Activated T-cell treated with anti-CD3 and anti-CD28 coated beads, Interleukin-2, amount 50 U/mL, for 72 hours (primary cell): Measurements from ENCODE around the gene SYVN1. TPM values are rescaled to one million over a fixed set of nuclear protein-coding genes. Genes with fewer than 3 reads are reported as not detected.
A peak's percentile ranks its signal among the peaks of the same experiment; 100 is the strongest.

Experiments
- ATAC-seq, 2 donors: fragments of 150-1000 bp; cut with Tn5 transposase; replicated peaks in 1 of 2; 2 replicates each; pipeline ENCODE4 v1.10.0; 2021; ENCODE audit warnings: moderate library complexity in 2 of 2, mild to moderate bottlenecking in 1 of 2
- DNase-seq, 2 donors: peaks; one replicate each; pipeline ENCODE4 v3.0.0; 2021 to 2022; ENCODE audit warnings: mixed read lengths in 1 of 2
- H3K27ac Mint-ChIP-seq: one replicate; pipeline ENCODE4 v1.8.0; 2022; ENCODE audit warnings: mild to moderate bottlenecking, moderate library complexity, mixed read lengths
- H3K27me3 Mint-ChIP-seq: one replicate; pipeline ENCODE4 v1.8.0; 2022; ENCODE audit warnings: low read depth, mixed read lengths
- H3K36me3 Mint-ChIP-seq, 2 donors: one replicate each; pipeline ENCODE4 v1.8.0; 2022; ENCODE audit warnings: mixed read lengths in 2 of 2, mild to moderate bottlenecking in 1 of 2; ENCODE audit not compliant: insufficient read depth in 2 of 2
- H3K4me1 Mint-ChIP-seq: one replicate; pipeline ENCODE4 v1.8.0; 2022; ENCODE audit warnings: low read depth, mixed read lengths
- H3K4me3 Mint-ChIP-seq, 2 donors: one replicate each; pipeline ENCODE4 v1.8.0; 2022; ENCODE audit warnings: mild to moderate bottlenecking in 2 of 2, mixed read lengths in 2 of 2, moderate library complexity in 2 of 2
- H3K9me3 Mint-ChIP-seq, 2 donors: one replicate each; pipeline ENCODE4 v1.8.0; 2022; ENCODE audit warnings: mixed read lengths in 2 of 2
- total RNA-seq, 2 donors: library from RNA; stranded (reverse); gene quantifications; one replicate each; pipeline ENCODE4 v1.2.3, GENCODE V29; 2022

SYVN1 gene
- total RNA-seq, 2 donors from 2014 or later, result 45.8 to 53.1 TPM

DNA sequence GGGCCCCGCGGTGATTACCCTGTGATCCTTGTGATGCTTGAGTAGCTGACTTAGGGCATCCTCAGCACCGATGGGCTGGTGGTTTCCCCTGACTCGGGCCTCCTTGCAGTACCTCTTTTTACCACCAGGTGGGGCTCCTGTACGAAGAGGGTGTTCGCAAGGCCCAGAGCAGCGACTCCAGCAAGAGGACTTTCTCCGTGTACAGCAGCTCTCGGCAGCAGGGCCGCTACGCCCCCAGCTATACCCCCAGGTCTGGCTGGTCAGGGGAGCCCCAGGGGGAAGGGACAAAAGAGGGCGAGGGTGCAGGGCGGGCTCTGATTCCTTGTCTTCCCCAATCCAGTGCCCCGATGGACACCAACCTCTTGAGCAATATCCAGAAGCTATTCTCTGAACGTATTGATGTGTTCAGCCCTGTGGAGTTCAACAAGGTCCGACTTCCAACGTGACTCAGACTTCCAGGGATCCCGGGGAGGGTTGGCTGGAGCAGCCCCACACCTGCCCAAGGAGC, 23.9 kb downstream of the SYVN1 start:
- DNase-seq, result peak; percentile 94 to 98
- H3K4me1 Mint-ChIP-seq, result peaks cover 42% of the 10 kb centered on the region
- ATAC-seq, result peak; percentile 39 to 42
- peaks cover 0 to 6% of the 10 kb centered on the region in 2 donors for H3K36me3 Mint-ChIP-seq
- no peaks in the 10 kb centered on the region for H3K27me3 Mint-ChIP-seq
- no peaks in the 10 kb centered on the region for H3K9me3 Mint-ChIP-seq
- H3K4me3 Mint-ChIP-seq, result peak overlapping the region in 1 of 2 donors; percentile 12
- peak overlapping the region; percentile 59 for H3K27ac Mint-ChIP-seq

DNA sequence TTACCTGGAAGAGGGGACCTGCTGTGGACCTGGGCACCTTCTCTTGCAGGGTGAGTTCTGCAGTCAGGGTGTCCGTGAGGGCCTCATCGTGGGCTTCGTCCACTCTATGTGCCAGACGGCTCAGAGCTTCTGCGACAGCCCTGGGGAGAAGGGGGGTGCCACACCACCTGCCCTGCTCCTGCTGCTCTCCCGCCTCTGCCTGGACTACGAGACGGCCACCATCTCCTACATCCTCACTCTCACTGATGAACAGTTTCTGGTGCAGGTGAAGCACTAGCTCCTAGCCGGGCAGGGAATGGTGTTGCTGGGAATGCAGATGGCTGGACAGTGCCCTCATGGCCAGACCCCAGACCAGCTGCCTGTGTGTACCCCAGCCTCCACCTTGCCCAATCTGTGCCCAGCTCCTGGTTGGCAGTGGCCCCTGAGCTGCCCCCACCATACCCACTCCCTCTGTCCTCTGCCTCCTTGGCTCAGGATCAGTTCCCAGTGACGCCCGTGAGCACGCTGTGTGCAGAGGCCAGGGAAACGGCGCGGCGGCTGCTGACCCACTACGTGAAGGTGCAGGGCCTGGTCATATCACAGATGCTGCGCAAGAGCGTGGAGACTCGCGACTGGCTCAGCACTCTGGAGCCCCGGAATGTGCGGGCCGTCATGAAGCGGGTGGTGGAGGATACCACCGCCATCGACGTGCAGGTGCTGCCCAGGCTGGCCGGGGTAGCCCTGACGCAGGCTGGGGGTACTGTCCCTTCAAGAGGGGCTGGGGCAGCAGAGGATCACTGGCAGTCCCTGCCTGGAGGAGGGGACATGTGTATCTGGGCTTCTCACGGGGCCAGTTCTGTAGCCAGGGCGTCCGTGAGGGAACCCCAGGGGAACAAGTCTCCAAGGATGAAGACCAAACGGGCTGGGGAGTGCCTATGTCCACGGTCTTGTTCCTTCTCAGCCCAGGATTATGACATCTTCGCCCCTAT, 24.8 kb downstream of the SYVN1 start:
- DNase-seq, result no peak
- Mint-ChIP-seq H3K9me3 (no peaks in the 10 kb centered on the region), H3K27ac (peak overlapping the region; percentile 59), H3K4me1 (peaks cover 47% of the 10 kb centered on the region), H3K4me3 (no peak overlapping the region), H3K27me3 (no peaks in the 10 kb centered on the region), H3K36me3 (peaks cover 0 to 7% of the 10 kb centered on the region in 2 donors)
- no peak for ATAC-seq

DNA sequence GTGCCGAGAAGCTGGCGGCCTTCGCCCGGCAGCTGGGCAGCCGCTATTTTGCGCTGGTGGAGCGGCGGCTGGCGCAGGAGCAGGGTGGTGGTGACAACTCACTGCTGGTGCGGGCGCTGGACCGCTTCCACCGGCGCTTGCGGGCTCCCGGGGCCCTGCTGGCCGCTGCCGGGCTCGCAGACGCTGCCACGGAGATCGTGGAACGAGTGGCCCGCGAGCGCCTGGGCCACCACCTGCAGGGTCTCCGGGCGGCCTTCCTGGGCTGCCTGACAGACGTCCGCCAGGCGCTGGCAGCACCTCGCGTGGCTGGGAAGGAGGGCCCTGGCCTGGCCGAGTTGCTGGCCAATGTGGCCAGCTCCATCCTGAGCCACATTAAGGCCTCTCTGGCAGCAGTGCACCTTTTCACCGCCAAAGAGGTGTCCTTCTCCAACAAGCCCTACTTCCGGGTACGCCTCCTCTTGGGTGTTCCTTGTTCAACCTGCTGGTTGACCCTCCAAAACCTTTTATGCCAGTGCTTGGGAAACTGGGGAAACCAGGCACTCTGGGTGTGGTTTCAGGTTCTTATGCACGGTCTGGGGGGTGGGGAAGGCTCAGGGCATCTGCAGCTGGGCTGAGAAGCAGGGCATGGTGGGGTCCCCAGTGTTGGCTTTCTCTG, 25.7 kb downstream of the SYVN1 start:
- DNase-seq (no peak), ATAC-seq (no peak)
- no peaks in the 10 kb centered on the region for H3K27me3 Mint-ChIP-seq
- H3K36me3 Mint-ChIP-seq, result peaks cover 0 to 5% of the 10 kb centered on the region in 2 donors
- H3K4me3 Mint-ChIP-seq, result no peak overlapping the region
- no peak overlapping the region for H3K27ac Mint-ChIP-seq
- H3K9me3 Mint-ChIP-seq, result no peaks in the 10 kb centered on the region
- peaks cover 43% of the 10 kb centered on the region for H3K4me1 Mint-ChIP-seq

DNA sequence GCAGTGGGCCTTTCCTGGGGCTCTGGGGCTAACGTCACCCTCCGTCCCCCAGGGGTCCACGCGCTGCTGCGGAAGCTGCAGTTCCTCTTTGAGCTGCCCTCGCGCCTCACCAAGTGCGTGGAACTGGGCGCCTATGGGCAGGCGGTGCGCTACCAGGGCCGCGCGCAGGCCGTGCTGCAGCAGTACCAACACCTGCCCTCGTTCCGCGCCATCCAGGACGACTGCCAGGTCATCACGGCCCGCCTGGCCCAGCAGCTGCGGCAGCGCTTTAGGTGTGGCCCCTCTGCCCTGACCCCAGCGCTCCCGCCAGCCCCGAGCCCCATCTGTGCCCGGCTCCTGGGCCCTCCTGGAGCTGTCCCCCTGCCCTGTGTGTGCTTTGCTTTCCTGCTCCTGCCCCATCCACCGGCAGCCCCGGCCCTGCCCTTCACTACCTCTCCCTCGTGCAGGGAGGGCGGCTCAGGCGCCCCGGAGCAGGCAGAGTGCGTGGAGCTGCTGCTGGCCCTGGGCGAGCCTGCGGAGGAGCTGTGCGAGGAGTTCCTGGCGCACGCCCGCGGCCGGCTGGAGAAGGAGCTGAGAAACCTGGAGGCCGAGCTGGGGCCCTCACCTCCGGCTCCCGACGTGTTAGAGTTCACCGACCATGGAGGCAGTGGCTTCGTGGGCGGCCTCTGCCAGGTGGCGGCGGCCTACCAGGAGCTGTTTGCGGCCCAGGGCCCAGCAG, 26.4 kb downstream of the SYVN1 start:
- Mint-ChIP-seq H3K36me3 (peaks cover 0 to 5% of the 10 kb centered on the region in 2 donors), H3K9me3 (no peaks in the 10 kb centered on the region)

DNA sequence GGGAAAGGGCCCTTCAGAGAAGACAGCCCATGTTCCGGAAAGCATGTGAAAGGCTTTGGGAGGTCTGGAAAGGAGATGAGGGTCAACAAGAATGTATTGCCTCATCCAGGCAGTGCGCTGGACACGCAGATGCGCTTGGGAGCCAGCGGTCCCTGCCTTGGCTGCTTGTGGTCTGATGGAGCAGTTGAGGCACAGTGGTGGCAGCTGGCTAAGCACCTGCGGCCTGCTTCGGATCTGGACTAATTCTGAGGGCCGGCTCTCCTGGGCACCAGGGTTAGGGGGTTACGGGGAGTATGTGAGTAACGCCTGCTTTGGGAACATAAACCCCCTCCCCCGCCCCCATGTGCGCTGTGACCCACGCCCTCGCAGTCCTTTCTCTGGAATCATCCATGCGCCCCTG, 27.2 kb downstream of the SYVN1 start:
- no peak overlapping the region for H3K27ac Mint-ChIP-seq
- H3K9me3 Mint-ChIP-seq, result no peaks in the 10 kb centered on the region
- no peak overlapping the region for H3K4me3 Mint-ChIP-seq
- H3K4me1 Mint-ChIP-seq, result peaks cover 34% of the 10 kb centered on the region
- peaks cover 0 to 5% of the 10 kb centered on the region in 2 donors for H3K36me3 Mint-ChIP-seq
- ATAC-seq (no peak), DNase-seq (no peak)
- no peaks in the 10 kb centered on the region for H3K27me3 Mint-ChIP-seq

More for the DNA sequence above, 26.4 kb downstream of the SYVN1 start:
- ATAC-seq (no peak), DNase-seq (no peak)
- Mint-ChIP-seq H3K27ac (no peak overlapping the region), H3K27me3 (no peaks in the 10 kb centered on the region), H3K4me3 (no peak overlapping the region), H3K4me1 (peaks cover 36% of the 10 kb centered on the region)

DNA sequence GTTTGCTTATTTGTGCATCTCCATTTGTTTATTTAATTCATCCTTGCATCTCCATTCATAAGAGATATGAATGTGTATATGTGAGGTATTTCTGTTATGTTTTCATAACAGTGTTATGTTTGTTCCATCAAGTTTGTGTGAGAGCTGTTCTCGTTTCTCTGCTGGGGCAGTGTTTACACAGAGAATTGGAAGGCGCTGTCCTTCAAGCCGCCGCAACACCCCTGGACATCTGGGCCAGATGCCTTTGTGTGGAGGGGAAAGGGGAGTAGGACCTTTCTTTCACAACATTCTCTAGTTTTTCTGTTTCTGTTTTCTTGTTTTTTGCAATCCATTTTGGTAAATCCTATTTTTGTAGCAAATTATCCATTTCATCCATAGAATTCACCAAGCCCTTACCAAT, 29.7 kb downstream of the SYVN1 start:
- ATAC-seq, result no peak
- H3K27me3 Mint-ChIP-seq, result no peaks in the 10 kb centered on the region
- peaks cover 13% of the 10 kb centered on the region for H3K4me1 Mint-ChIP-seq
- DNase-seq, result no peak
- H3K27ac Mint-ChIP-seq, result peak overlapping the region; percentile 56
- H3K36me3 Mint-ChIP-seq, result peaks cover 0 to 7% of the 10 kb centered on the region in 2 donors
- no peak overlapping the region for H3K4me3 Mint-ChIP-seq
- H3K9me3 Mint-ChIP-seq, result no peaks in the 10 kb centered on the region

DNA sequence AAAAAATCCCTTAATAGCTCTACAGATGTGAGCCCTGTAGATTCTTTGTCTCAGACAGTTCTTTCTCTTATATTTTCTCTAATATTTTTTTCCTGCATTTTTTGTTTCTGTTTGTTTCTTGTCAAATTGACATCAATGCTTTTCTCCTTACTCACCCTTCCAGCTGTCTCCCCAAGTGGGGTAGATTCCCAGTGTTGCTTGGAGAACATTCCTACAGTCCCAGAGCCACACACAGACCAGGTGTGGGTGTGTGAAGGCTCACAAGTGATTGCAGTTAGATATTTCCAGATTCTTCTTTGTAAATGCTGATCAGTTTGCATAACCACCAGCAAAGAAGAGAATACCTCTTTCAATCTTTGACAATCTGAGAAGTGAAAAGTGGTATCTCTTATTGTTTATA, 30.8 kb downstream of the SYVN1 start:
- Mint-ChIP-seq H3K4me1 (peaks cover 13% of the 10 kb centered on the region), H3K9me3 (no peaks in the 10 kb centered on the region), H3K4me3 (no peak overlapping the region), H3K27me3 (no peaks in the 10 kb centered on the region), H3K27ac (peak overlapping the region; percentile 74), H3K36me3 (peaks cover 0 to 12% of the 10 kb centered on the region in 2 donors)
- ATAC-seq (no peak), DNase-seq (no peak)

DNA sequence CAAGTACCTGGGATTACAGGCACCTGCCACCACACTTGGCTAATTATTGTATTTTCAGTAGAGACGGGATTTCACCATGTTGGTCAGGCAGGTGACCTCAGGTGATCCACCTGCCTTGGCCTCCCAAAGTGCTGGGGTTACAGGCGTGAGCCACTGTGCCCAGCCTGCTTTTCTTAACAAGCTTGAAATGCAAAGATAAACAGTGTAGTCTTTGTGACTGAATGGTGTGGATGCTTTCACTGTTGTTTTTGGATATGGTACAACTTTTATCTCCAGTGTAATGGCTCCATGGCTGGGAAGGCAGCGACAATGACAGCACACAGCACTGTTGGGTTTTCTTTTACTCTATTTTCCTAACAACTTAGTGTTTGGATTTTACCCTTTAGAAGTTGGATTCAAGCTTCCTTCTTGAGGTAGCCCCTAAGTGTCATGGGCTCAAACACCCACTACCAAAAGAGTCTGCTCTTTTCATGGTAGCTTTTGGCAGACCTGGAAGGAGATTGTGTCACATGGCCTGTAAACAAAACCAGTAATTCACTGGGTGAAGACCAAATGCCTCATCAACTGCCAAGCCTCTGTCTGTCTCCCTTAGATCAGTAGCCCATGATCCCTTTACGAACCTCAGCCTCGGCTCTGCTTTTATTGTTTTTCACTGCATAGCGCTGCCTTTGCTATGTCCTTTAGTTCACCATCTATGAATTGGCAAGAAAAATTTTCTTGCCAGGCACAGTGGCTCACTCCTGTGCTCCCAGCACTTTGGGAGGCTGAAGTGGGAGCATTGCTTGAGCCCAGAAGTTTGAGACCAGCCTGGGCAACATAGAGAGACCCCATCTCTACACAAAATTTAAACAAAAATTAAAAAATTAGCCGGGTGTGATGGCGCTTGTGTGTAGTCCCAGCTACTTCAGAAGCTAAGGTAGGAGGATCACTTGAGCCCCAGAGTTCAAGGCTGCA, 31.9 kb downstream of the SYVN1 start:
- Mint-ChIP-seq H3K27me3 (no peaks in the 10 kb centered on the region), H3K4me1 (peaks cover 14% of the 10 kb centered on the region), H3K4me3 (no peak overlapping the region), H3K27ac (no peak overlapping the region), H3K36me3 (peaks cover 0 to 12% of the 10 kb centered on the region in 2 donors), H3K9me3 (no peaks in the 10 kb centered on the region)
- no peak for ATAC-seq
- DNase-seq, result no peak

DNA sequence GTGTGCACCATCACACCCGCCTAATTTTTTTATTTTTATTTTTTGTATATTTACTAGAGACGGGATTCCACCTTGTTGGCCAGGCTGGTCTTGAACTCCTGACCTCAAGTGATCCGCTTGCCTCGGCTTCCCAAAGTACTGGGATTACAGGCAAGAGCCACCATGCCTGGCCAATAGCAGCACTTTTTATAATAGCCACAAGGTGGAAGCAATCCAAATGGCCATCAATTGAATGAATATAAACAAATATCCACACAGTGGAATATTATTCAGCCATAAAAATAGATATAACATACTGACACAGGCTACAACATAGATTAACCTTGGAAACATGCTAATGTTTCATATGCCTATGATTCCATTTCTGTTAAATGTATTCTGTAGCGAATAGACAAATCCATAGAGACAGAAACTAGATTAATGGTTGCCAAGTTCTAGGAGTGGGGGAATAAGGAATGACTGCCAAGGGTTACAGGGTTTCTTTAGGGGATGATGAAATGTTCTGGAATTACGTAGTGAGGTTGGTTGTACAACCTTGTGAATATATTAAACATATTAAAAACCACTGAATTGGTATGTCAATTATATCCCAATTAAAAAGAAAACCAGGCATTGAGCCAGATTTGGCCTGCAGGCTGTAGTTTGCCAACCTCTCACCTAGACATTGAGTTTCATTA, 33.5 kb downstream of the SYVN1 start:
- DNase-seq (no peak), ATAC-seq (no peak)
- Mint-ChIP-seq H3K36me3 (peaks cover 0 to 12% of the 10 kb centered on the region in 2 donors), H3K4me3 (no peak overlapping the region), H3K27ac (no peak overlapping the region), H3K27me3 (no peaks in the 10 kb centered on the region), H3K9me3 (no peaks in the 10 kb centered on the region), H3K4me1 (peaks cover 23% of the 10 kb centered on the region)

DNA sequence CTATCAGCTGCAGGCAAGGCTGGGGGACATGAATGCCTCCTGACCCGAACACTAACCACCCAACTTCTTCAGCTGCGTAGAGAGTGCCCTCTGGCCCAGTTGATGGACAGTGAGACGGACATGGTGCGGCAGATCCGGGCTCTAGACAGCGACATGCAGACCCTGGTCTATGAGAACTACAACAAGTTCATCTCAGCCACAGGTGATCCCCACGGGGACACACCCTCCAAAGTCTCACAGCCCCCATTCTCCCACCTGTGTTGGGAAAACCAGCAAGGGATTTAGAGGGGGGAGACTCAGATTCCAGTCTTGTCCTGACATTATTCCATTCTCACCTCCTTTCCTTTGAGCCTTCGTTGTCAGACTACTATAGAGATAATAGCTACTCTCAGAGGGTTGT, 37.4 kb downstream of the SYVN1 start:
- no peak for DNase-seq
- Mint-ChIP-seq H3K36me3 (peaks cover 0 to 7% of the 10 kb centered on the region in 2 donors), H3K27me3 (no peaks in the 10 kb centered on the region), H3K27ac (no peak overlapping the region), H3K4me1 (peaks cover 14% of the 10 kb centered on the region), H3K9me3 (no peaks in the 10 kb centered on the region), H3K4me3 (peak overlapping the region; percentile 74 to 90)
- ATAC-seq, result peak in 1 of 2 donors; percentile 1

DNA sequence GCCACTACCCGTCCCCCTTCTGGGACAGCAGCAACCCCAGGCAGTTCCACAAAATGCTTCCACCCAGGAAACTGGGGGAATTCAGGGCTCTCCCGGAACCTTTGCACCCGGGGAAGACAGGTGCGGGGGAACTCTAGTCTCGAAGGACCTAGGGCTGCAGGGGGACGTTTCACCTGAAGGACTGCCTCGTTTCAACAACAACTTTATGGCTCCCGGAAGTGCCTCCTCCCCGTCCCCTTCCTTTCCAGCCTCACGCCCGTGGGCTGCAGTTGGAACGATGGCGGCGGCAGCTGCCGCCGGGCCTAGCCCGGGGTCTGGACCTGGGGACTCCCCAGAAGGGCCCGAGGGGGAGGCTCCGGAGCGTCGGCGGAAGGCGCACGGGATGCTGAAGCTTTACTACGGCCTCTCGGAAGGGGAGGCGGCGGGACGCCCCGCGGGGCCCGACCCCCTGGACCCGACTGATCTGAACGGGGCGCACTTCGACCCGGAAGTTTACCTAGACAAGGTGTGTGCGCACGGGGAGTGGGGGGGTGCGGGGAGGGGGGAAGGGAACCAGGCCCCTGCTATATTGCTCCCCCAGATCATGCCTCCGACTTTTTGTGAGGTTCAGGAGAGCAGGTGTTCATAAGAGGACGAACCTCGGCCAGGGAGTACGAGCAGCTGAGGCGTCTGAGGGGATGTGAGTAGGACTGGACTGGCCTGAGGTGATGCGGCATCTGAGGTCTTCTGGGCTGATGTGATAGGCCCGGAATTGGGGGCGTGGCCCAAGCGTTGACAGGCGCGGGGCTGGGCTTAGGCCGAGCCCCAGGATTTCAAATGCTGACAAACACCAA, 38.1 kb downstream of the SYVN1 start, which contains the start of gene VPS51:
VPS51 (plus strand) TSS at position 241 of the 833 bp plus-strand sequence; CDS start at position 278, 37 bp downstream.
- H3K27ac Mint-ChIP-seq, result peak within 1 kb of the TSS; percentile 86
- ATAC-seq (peak; percentile 98), DNase-seq (peak; percentile 90)
- H3K9me3 Mint-ChIP-seq, result no peaks in the 10 kb centered on the region
- peaks cover 0 to 5% of the 10 kb centered on the region in 2 donors for H3K36me3 Mint-ChIP-seq
- H3K27me3 Mint-ChIP-seq, result no peaks in the 10 kb centered on the region
- H3K4me1 Mint-ChIP-seq, result peaks cover 14% of the 10 kb centered on the region
- peak within 1 kb of the TSS; percentile 86 to 90 for H3K4me3 Mint-ChIP-seq
